ENCODE data around the gene PRSS36.
"Not testable (repeated sequence)": the region's sequence is repeated elsewhere in the genome, so short reads cannot be mapped to it uniquely, and the experiment has no call there.

The PRSS36 gene

DNA sequence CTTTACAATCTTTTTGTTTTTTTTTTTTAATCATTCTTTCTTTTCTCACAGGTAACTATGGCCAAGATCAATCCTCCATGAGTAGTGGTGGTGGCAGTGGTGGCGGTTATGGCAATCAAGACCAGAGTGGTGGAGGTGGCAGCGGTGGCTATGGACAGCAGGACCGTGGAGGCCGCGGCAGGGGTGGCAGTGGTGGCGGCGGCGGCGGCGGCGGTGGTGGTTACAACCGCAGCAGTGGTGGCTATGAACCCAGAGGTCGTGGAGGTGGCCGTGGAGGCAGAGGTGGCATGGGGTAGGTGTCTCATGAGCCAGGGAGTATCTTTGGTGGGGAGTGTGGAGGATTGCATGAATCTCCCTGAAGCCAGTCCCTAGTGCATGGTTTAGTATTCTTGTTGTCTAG is 35.0 kb upstream of the PRSS36 start:
- in situ Hi-C loops (cut with MboI; ENCODE audit: low sequenced_read_pairs) = no loop called here

DNA sequence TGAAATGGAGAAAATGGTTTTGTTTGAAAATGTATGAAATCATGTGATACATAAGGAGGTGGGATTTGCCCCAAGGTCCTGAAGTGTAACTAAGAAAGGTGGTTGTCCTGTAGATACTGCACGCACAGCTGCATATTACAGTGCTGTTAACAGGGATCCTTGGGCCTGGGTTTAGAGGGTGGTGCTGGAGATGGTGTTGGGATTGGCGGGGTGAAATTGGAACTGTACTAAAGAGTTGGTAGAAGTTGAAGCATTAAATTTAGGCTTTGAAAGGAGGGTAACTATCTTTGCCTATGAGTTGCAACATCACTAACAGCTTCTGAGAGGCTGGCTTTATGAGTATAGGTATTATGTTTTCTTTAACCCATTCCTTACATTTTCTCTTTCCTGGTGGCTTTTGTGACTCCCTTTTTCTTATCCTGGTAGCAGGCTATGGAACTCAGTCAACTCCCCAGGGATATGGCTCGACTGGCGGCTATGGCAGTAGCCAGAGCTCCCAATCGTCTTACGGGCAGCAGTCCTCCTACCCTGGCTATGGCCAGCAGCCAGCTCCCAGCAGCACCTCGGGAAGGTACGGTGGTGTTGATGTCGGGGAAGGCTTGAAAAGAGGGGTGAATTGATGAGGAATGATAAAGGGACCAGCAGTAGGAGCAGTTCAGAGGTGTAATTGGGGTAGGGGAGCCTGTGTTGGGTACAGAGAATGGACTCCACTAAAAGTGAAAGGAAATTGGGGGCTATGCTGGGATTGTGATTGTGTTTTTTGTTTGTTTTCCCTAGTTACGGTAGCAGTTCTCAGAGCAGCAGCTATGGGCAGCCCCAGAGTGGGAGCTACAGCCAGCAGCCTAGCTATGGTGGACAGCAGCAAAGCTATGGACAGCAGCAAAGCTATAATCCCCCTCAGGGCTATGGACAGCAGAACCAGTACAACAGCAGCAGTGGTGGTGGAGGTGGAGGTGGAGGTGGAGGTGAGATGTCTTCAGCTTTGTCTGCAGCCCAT is 33.9 kb upstream of the PRSS36 start:
- in situ Hi-C loops (cut with MboI; ENCODE audit: low sequenced_read_pairs) = no loop called here

DNA sequence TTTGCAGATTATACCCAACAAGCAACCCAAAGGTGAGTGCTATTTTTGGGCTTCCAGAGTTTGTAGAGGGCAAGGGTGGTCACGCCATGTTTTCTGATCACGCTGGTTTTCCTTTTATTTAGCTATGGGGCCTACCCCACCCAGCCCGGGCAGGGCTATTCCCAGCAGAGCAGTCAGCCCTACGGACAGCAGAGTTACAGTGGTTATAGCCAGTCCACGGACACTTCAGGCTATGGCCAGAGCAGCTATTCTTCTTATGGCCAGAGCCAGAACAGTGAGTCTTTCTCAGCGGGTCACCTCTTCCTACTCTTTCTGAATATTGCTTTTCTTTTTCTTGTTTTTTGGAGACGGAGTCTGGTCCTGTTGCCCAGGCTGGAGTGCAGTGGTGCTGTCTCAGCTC is 32.5 kb upstream of the PRSS36 start:
- in situ Hi-C loops (cut with MboI; ENCODE audit: low sequenced_read_pairs) = no loop called here

DNA sequence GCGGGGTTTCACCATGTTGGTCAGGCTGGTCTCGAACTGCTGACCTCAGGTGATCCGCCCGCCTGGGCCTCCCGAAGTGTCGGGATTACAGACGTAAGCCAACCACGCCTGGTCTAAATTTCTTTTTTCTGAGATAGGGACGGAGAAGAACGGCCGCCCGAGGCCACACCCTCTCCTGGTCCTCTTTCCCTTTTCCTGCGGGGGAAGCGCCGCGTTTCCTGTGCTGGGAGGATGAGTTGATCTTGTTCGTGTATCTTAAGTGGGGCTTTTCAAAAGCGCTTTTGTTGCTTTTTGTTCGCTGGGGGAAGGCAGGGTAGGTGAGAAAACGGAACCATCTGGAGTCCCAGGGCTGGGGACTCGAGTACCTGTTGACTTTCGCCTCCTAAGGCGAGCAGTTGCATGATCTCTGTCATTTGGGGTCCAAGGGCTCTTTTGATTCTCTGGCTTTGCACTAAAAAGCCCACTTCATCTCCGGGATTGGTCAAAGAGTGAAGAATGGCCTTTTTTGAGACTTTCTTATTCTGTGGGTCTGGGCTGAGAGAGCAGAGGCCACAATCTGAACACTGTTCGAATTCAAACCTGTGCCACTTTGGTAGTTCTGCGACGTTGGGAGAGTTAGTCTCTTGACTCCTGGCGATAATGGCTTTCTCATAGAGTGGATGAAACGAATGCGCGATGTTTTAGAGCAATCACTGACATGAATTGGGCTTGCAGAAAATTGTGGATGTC is 31.4 kb upstream of the PRSS36 start:
- in situ Hi-C loops (cut with MboI; ENCODE audit: low sequenced_read_pairs) = no loop called here

DNA sequence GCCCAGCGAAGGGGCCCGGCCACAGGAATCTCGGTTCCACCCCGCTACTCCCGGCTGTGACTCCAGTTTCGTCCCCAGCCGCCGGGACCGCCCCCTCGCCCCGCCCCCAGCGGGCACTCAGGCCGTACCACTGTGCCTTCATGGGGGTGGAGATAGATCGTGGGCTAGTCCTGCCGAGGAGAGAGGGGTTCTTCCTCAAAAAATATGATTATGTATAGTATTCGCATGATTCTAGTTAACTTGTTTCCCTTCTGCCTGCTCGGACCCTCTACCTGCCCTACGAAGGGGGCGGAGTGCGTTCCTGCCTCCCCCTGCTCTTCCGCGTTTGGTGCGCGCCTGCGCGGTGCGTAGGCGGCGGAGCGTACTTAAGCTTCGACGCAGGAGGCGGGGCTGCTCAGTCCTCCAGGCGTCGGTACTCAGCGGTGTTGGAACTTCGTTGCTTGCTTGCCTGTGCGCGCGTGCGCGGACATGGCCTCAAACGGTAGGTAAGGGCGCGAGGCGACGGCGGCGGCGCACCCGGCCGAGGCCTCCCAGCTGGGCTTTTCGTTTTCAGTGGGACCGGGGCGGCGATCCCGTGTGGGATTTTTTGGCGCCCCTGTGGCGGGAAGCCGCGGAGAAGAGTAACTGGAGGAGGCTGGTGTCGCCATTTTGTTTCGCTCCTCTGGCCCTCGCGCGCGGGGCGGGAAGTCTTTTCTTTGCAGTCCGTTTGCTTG is 30.0 kb upstream of the PRSS36 start, which contains the start of gene FUS:
TSS of gene FUS (plus strand) at position 393 of the 713 bp plus-strand sequence. CDS start at position 469, 76 bp downstream.
- in situ Hi-C loops (cut with MboI; ENCODE audit: low sequenced_read_pairs) = no loop called here

DNA sequence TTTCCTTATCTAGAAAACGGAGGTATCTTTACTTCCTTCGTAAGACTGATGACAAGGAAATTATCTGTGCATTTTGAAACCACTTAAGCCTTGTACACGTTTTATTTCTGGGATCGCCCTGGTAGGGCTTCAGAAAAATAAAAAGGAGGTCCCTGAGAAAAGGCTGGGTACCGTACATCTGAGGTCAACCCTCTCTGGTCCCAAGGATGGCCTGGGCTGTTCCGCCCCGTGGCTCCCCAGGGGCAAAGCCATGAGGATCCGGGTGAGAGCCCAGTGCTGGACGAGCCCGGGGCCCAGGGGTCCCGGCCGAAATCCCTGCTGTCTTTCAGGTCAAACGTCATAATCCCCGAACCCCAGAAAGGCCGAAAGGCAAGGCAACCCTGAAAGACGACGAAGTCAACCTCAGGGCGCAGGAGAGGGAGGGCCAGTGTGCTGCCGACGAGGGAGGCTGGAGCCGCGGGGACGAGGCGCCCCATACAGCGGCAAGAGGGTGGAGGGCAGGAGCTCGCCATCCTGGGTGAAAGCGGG is 29.4 kb upstream of the PRSS36 start:
- in situ Hi-C loops (cut with MboI; ENCODE audit: low sequenced_read_pairs) = no loop called here

DNA sequence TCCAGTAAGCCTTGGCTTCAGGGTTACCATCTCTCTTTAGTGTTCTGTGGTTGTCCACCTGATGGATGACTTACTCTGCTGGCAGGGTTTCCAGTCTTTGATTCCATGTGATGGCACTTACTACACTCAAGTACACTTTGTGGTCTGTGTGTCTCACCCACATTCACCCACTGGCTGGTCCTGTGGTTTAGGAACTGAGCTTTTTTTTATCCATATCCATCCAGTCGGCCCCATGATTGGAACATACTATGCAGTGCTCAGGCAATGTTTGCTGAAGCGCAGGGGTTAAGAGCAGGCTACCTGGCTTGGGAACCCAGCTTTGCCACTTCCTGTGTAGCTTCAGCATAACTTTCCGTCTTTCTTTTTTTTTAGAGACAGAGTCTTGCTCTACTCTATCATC is 27.3 kb upstream of the PRSS36 start:
- in situ Hi-C loops (cut with MboI; ENCODE audit: low sequenced_read_pairs) = no loop called here

DNA sequence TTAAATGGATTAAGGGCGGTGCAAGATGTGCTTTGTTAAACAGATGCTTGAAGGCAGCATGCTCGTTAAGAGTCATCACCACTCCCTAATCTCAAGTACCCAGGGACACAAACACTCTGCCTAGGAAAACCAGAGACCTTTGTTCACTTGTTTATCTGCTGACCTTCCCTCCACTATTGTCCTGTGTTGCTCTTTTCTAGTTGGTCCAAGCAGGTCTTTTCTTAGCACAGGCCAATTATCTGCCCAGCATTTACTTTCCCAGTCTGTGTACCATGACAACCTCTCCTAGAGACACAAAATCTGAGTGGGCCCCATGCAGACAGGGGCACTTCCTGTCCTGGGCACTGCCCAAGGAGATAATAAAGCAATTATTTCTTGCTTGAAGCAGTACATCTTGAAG is 20.2 kb upstream of the PRSS36 start:
- in situ Hi-C loops (cut with MboI; ENCODE audit: low sequenced_read_pairs) = not testable (repeated sequence)

DNA sequence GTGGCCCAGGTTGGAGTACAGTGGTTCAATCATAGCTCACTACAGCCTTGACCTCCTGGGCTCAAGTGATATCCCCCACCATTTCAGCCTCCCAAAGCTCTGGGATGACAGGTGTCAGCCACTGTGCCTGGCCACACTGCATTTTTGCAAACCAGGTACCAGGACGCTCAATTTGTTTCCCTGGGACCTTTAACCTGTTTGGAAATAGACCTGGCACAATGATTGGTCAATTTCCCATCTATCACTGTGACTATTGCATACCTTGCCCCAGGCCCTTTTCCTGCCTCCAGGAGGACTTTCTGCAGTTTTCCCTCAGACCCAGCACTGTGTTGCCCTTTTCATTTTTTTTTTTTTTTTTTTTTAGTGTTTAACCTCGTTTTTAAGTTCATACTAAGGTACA is 19.0 kb upstream of the PRSS36 start:
- in situ Hi-C loops (cut with MboI; ENCODE audit: low sequenced_read_pairs) = no loop called here

DNA sequence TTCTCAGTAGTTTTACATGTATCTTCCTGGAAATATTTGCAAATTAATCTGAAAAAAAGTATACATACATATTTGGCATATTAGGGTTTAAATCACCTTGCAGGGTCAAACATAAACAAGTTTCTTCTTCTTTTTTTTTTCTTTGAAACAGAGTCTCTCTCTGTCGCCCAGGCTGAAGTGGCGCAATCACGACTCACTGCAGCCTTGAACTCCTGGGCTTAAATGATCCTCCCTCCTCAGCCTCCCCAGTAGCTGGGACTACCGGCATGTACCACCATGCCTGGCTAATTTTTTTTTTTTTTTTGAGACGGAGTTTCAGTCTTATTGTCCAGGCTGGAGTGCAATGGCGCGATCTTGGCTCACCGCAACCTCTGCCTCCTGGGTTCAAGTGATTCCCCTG is 17.4 kb upstream of the PRSS36 start:
- in situ Hi-C loops (cut with MboI; ENCODE audit: low sequenced_read_pairs) = no loop called here

DNA sequence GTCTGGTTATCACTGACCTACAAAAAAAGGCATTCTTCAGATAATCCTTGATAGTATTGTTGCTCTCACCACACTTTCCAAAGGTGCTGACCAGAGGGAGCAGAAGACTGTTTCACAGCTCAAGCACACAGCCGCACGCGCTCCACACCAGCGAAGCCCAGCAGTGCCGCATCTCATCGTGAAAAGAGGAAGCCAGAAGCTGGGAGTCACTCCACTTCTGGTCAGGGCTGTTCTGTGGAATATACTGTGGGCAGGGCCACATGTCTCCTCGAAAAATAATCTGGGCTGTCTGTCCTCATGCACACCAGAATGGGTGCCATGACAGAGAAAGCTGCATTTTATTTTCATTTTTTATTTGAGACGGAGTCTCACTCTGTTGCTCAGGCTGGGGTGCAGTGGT is 7.3 kb upstream of the PRSS36 start:
- in situ Hi-C loops (cut with MboI; ENCODE audit: low sequenced_read_pairs) = no loop called here

DNA sequence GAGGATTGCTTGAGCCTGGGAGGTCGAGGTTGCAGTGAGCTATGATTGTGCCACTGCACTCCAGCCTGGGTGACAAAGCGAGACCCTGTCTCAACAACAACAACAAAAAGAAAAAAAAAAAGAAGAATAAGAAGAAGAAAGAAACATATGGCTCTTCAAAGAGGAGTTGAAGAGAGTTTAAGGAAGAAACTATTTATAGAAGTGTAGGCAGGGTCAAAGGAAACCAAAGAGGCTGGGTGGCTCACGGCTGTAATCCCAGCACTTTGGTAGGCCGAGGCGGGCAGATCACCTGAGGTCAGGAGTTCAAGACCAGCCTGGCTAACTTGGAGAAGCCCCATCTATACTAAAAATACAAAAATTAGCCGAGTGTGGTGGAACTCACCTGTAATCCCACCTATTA is 1.1 kb upstream of the PRSS36 start:
- in situ Hi-C loops (cut with MboI; ENCODE audit: low sequenced_read_pairs) = not testable (repeated sequence)

DNA sequence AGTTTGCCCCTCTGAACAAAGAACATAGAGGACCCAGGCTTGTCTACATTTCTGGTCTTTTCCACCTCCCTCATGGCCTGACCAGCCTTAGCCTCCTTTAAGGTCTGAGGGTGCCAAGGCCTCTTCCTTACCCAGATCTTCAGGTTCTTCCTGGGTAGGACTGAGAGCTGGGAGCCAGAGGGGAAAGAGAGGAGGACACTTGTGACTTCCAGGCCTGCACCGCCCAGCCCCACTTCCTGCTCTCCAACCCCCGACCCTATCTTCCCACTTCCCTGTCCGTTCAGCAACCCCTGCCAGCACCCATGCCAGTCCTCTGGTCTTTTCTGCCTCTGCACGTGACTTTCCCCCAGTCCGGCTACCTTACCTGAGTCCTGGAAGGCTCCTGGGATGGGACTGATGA is 534 bp downstream of the PRSS36 start:
- in situ Hi-C loops (cut with MboI; ENCODE audit: low sequenced_read_pairs) = no loop called here

DNA sequence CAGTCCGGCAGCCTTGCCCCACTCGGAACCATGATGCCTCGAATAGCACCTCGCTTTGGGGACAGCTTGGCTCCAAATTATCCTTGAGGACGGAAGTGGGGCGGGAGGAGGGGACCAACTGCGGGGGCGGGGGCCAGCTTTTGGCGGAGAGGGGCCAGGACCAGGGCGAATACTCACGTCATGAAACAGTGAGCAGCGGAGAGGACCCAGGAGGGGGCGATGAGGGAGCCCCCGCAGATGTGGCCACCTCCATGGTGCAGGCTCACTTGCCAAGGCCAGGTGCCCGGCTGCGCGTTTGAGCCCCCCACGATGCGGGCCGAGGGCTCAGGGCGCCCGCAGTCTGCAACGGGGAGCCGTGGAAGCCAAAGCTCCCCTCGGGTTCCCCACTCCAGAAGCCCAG is 970 bp downstream of the PRSS36 start:
- in situ Hi-C loops (cut with MboI; ENCODE audit: low sequenced_read_pairs) = no loop called here

DNA sequence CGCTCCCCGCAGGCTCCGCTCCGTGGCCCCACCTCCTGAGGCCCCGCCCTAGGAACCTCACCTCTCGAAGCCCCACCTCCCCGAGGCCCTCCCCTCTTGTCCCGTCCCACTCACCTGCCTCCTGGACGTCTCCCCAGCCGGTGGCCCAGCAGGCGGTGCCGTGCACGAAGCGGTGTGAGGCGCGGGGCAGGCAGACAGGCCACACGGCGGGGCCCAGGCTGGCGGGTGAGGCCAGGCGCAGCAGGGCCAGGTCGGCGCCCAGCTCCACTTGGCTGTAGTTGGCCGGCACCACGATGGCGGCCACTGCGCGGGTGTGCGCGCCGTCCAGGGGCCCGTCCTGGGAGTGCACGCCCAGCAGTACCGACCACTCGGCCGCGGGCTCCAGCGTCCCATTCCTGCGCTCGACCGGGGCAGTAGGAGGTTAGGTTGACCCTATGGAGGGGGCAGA is 1.6 kb downstream of the PRSS36 start:
- in situ Hi-C loops (cut with MboI; ENCODE audit: low sequenced_read_pairs) = no loop called here

DNA sequence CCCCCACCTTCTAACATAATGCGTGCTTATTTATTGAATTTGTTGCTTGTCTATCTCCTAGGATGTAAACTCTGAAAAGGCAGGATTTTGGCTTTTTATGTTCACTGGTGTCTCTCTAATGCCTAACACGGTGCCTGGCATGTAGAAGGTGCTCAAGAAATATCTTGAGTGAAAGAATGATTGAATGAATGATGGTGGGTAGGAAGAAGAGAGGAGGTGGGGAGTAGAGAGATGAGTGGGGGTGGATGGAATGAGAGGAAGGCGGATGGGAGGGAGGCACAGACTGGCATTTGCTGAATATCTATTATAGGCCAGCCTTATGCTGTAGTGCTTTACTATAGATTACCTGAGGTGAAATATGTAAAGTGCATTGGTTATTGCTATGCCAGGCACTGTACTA is 2.3 kb downstream of the PRSS36 start:
- in situ Hi-C loops (cut with MboI; ENCODE audit: low sequenced_read_pairs) = no loop called here

DNA sequence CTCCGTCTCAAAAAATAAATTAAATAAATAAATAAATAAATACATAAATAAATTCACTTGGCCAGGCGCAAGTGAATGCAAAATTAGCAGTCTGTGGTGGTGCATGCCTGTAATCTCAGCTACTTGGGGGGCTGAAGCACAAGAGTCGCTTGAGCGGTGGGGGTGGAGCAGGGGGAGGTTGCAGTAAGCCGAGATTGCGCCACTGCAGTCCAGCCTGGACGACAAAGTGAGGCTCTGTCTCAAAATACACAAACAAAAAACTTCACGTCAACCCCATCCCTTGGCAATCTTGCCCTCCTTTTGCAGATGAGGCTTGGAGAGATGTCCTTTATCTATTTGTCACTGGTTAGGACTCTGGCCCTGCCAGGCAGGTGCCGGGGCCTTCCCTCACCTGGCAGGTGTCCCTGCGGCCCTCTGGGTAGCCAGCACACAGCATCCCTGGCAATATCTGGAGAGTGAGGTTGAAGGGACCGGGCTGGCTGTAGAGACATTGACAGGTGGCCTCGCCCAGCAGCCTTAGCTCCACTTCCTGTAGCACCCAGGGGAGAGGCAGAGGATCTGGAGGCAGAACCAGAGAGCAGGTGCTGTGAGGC is 4.4 kb downstream of the PRSS36 start:
- in situ Hi-C loops (cut with MboI; ENCODE audit: low sequenced_read_pairs) = no loop called here

DNA sequence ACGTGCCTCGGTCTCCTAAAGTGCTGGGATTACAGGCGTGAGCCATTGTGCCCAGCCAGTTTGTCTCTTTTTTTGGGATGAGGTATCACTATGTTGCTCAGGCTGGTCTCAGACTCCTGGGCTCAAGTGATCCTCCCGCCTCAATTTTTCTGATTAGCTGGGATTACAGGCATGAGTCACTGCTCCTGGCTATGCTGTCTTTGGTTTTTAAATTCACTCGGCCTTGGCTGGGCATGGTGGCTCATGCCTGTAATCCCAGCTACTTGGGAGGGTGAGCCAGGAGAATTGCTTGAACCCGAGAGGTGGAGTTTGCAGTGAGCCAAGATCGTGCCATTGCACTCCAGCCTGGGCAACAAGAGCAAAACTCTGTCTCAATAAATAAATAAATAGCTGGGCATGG is 5.4 kb downstream of the PRSS36 start:
- in situ Hi-C loops (cut with MboI; ENCODE audit: low sequenced_read_pairs) = not testable (repeated sequence)

DNA sequence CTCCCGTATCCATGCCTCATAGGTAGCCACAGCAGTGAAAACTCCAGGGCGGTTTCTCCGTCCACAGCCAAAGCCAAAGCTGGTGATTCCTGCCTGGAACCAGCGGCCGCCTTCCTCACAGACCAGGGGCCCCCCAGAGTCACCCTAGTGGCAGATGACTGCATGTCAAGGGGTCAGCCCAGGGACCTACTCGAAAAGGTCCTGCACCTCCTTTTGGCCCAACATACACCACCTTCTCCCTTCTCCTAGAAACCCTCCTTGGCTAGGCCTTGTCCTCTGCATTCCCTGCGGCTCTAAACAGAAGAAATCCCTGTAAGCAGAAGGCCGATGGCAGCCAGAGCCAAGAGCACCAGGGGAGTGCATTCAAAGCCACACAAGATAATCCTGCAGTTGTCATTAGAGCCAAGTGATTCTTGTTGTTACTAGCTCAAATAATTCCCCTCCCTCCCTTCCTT is 6.1 kb downstream of the PRSS36 start:
- in situ Hi-C loops (cut with MboI; ENCODE audit: low sequenced_read_pairs) = no loop called here

DNA sequence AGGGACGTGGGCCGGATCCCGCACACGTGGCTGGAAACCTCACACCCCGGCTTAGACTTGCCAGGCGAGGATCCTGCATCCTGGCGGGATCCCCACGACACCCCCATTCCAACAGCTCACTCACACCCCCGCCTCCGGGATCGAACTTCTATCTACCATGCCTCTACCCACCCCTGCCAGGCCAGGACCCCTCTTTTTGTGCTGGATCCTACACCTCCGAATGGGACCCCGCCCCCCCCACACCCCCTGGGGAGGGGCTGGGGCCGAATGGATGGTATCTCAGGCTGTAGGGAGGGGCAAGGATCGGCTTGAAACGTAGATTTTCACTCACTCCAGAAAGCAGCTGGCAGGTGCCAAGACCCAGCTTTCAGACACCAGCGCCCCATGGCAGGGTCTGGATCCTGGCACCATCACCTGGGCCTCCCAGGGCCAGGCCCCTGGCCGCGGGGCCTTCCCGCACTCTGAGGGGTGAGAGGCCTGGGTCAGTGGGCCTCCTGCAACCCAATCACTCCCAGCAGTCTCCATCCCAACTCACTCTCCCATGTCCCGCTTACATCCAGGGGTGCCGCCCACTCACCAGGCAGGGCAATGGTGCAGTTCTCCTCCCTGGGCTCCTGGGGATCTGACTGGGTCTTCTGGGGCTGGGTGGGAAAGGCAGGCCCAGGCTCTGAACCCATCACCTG is 6.7 kb downstream of the PRSS36 start:
- in situ Hi-C loops (cut with MboI; ENCODE audit: low sequenced_read_pairs) = no loop called here

Data from HL-60/S4 (cell line).